ENCODE measurements around the gene RTBDN. TPM values are rescaled to one million over a fixed set of nuclear protein-coding genes. Genes with fewer than 3 reads are reported as not detected.
A peak's percentile ranks its signal among the peaks of the same experiment; 100 is the strongest.

Gene RTBDN
- total RNA-seq, 1 donor from 2014 or later, result not detected

- Histone ChIP-seq H3K9me3 (ENCODE audit: low read depth) (no peaks in the 10 kb centered on the region), H3K36me3 (no peaks in the 10 kb centered on the region), H3K79me2 (ENCODE audit: low read depth) (peaks cover 16% of the 10 kb centered on the region), H3K4me1 (peaks cover 6% of the 10 kb centered on the region), H3K27me3 (peaks cover 12% of the 10 kb centered on the region), H3K27ac (no peak within 1 kb of the TSS), H4K20me1 (ENCODE audit: low read depth) (no peaks in the 10 kb centered on the region), H3K4me2 (peak within 1 kb of the TSS; percentile 95), H3K9ac (peak within 1 kb of the TSS; percentile 32), H3F3A (ENCODE audit: low read depth) (peaks cover 10% of the 10 kb centered on the region), H2AFZ (replicated peaks) (peak within 1 kb of the TSS; percentile 94), H3K4me3 (peak within 1 kb of the TSS; percentile 74)
- Mint-ChIP-seq H3K4me1 (peaks cover 26% of the 10 kb centered on the region), H3K9me3 (no peaks in the 10 kb centered on the region), H3K27ac (peak within 1 kb of the TSS; percentile 99), H3K27me3 (ENCODE audit: insufficient read depth, low read depth) (peaks cover 8% of the 10 kb centered on the region), H3K36me3 (peaks cover 12% of the 10 kb centered on the region), H3K4me3 (peak within 1 kb of the TSS; percentile 95)
- no peak for TF ChIP-seq EZH2phosphoT487 (IDR thresholded peaks at IDR 0.05)
- peak; percentile 7 for TF ChIP-seq CTCF (IDR thresholded peaks at IDR 0.05)
- peak; percentile 97 for DNase-seq (ENCODE audit: low spot score)
Observed at GRCh38 chr19:12806242-12807081, 27.9 kb downstream of the RTBDN start, which contains the start of gene RNASEH2A. RNASEH2A (plus strand) TSS chr19:12806584; CDS start chr19:12806674, 90 bp downstream.

- Mint-ChIP-seq H3K36me3 (peaks cover 9% of the 10 kb centered on the region), H3K27ac (no peak overlapping the region), H3K9me3 (no peaks in the 10 kb centered on the region), H3K4me1 (peaks cover 32% of the 10 kb centered on the region), H3K27me3 (ENCODE audit: insufficient read depth, low read depth) (peaks cover 6% of the 10 kb centered on the region), H3K4me3 (peak overlapping the region; percentile 43)
- no peaks in the 10 kb centered on the region for H3K36me3 ChIP-seq
- H3F3A ChIP-seq (ENCODE audit: low read depth), result peaks cover 16% of the 10 kb centered on the region
- TF ChIP-seq EZH2phosphoT487 (IDR thresholded peaks at IDR 0.05), result no peak
- TF ChIP-seq CTCF (IDR thresholded peaks at IDR 0.05), result no peak
- TF ChIP-seq EZH2 (IDR thresholded peaks at IDR 0.05), result no peak
- H4K20me1 ChIP-seq (ENCODE audit: low read depth), result peaks cover 12% of the 10 kb centered on the region
- H3K9ac ChIP-seq, result no peak overlapping the region
- H3K9me3 ChIP-seq (ENCODE audit: low read depth), result no peaks in the 10 kb centered on the region
- no peak overlapping the region for H3K4me2 ChIP-seq
- H3K27me3 ChIP-seq, result peaks cover 12% of the 10 kb centered on the region
- no peak for DNase-seq (ENCODE audit: low spot score)
- no peak overlapping the region for H3K4me3 ChIP-seq
- H3K4me1 ChIP-seq, result peaks cover 11% of the 10 kb centered on the region
- no peak overlapping the region for H2AFZ ChIP-seq (replicated peaks)
- H3K79me2 ChIP-seq (ENCODE audit: low read depth), result peaks cover 39% of the 10 kb centered on the region
- no peak overlapping the region for H3K27ac ChIP-seq
Observed at GRCh38 chr19:12804051-12804450, 30.3 kb downstream of the RTBDN start.

- Mint-ChIP-seq H3K27me3 (ENCODE audit: insufficient read depth, low read depth) (peaks cover 6% of the 10 kb centered on the region), H3K36me3 (peaks cover 3% of the 10 kb centered on the region), H3K4me3 (peak overlapping the region; percentile 94), H3K9me3 (no peaks in the 10 kb centered on the region), H3K27ac (no peak overlapping the region), H3K4me1 (peaks cover 28% of the 10 kb centered on the region)
- TF ChIP-seq EZH2phosphoT487 (IDR thresholded peaks at IDR 0.05), result no peak
- TF ChIP-seq EZH2 (IDR thresholded peaks at IDR 0.05), result no peak
- no peak for TF ChIP-seq CTCF (IDR thresholded peaks at IDR 0.05)
- Histone ChIP-seq H3K79me2 (ENCODE audit: low read depth) (peaks cover 35% of the 10 kb centered on the region), H3K4me1 (peaks cover 10% of the 10 kb centered on the region), H3K36me3 (no peaks in the 10 kb centered on the region), H3F3A (ENCODE audit: low read depth) (peaks cover 31% of the 10 kb centered on the region), H3K9me3 (ENCODE audit: low read depth) (no peaks in the 10 kb centered on the region), H3K27me3 (peaks cover 12% of the 10 kb centered on the region), H3K9ac (no peak overlapping the region), H3K27ac (no peak overlapping the region), H3K4me3 (peak overlapping the region; percentile 83), H4K20me1 (ENCODE audit: low read depth) (peaks cover 12% of the 10 kb centered on the region), H3K4me2 (peak overlapping the region; percentile 95), H2AFZ (replicated peaks) (peak overlapping the region; percentile 83)
- DNase-seq (ENCODE audit: low spot score), result no peak
Observed at GRCh38 chr19:12802267-12803106, 31.9 kb downstream of the RTBDN start.

Data from neural progenitor cell (in vitro differentiated cells).